HG03196 (cell line): ENCODE measurements around the gene SLC41A3.

ENCODE experiments used
- ATAC-seq: cut with Tn5 transposase; IDR thresholded peaks from one replicate; pipeline ENCODE4 v1.9.1; 2021; ENCODE audit not compliant: unreplicated experiment

SLC41A3 gene

GRCh38 chr3:126083913-126084767 lies at the start of gene SLC41A3:
SLC41A3 (minus strand) TSS chr3:126084124; CDS start chr3:126068219, 15,905 bp downstream.
- ATAC-seq: peak; percentile 89

- ATAC-seq: no peak
These were observed 49.7 kb upstream of the SLC41A3 start for GRCh38 chr3:126133606-126134005.

GRCh38 chr3:126132751-126133511 lies 49.0 kb upstream of the SLC41A3 start:
- no peak for ATAC-seq

DNA sequence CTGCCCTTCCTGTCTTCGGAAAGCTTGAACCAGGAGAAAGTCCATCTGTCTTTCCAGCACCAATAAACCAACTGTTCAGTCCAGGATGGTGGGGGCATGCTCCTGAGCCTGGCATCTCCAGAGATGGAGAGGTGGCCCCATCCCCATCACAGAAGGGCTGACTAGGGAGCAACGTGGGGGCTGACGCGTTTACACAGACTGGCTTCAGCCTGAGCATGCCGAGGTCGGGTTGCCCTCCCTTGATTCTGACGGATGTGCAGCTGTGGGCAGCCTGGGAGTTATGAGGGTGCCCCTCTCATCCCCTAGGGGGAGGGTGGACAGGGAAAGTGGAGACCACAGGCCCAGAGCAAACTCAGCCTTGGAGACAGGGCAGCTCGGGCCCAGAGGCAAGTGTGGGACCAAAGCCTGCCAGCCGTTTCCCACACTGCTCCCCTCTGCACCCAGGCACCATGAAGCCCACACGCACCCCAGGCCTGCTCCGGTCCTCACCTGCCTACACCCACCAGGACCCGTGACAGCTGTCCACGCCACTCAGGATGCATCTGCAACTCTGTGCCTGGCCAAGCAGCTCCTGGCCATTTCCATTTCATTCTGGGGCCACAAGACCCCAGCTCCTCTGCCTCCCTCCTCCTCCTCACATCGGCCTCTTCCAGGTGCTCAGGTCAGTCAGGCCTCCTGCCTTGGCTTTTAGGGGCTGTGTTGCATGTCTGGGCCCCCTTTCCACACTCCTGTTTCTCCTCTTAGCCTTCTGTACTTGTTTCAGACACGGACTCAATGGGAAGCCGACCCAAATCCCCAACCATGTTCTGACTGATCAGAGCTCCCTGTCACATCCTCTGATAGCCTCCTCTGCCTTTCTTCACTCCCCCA lies 48.2 kb upstream of the SLC41A3 start:
- no peak for ATAC-seq

- ATAC-seq: no peak
These were observed 47.2 kb upstream of the SLC41A3 start for GRCh38 chr3:126130981-126131745.

- ATAC-seq: no peak
These were observed 46.3 kb upstream of the SLC41A3 start for GRCh38 chr3:126130081-126130855.

GRCh38 chr3:126129398-126129891 lies 45.5 kb upstream of the SLC41A3 start:
- ATAC-seq: no peak

- ATAC-seq: no peak
These were observed 44.8 kb upstream of the SLC41A3 start for GRCh38 chr3:126128504-126129397.

- no peak for ATAC-seq
These were observed 44.0 kb upstream of the SLC41A3 start for GRCh38 chr3:126127904-126128303.

DNA sequence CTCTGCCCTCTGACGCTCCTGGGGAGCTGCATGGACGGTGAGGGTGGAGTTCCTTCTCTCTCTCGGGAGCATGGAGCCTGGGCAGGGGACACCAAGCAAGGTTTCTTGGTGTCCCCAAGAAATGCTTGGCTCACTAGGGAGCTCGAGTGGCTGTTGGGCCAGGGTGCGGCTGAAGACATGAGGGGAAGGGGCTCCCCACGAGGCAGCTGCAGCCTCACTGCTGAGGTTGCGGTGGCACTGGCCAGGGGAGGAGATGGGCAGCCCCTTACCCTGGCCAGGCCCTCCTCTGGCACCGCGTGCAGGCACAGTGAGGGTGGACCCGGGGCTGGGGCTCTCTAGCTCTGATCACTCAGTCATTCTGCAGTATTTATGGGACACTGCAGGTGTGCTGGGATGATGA lies 43.5 kb upstream of the SLC41A3 start:
- no peak for ATAC-seq

- ATAC-seq: no peak
These were observed 43.0 kb upstream of the SLC41A3 start for GRCh38 chr3:126126811-126127431.

- ATAC-seq: no peak
These were observed 42.4 kb upstream of the SLC41A3 start for GRCh38 chr3:126126286-126126685.

GRCh38 chr3:126125781-126126251 lies 41.9 kb upstream of the SLC41A3 start:
- no peak for ATAC-seq

DNA sequence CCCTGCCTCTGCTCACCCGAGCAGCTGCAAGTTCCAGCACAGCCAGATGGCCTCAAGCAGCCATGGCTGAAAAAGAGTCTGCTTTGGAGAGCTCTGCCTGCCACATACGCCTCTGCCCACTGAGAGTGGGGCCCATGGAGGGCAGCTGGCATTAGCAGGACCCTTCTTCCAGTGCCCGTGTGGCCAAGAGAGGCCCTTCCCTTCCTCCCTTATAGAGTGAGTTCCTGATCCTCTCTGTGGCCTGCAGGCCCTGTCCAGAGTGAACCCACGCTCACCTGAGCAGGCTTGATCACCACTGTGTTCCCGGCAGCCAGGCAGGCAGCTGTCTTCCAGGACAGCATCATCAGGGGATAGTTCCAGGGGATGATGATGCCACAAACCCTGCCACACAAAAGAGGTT lies 41.4 kb upstream of the SLC41A3 start:
- ATAC-seq: no peak

GRCh38 chr3:126124896-126125295 lies 41.0 kb upstream of the SLC41A3 start:
- no peak for ATAC-seq

DNA sequence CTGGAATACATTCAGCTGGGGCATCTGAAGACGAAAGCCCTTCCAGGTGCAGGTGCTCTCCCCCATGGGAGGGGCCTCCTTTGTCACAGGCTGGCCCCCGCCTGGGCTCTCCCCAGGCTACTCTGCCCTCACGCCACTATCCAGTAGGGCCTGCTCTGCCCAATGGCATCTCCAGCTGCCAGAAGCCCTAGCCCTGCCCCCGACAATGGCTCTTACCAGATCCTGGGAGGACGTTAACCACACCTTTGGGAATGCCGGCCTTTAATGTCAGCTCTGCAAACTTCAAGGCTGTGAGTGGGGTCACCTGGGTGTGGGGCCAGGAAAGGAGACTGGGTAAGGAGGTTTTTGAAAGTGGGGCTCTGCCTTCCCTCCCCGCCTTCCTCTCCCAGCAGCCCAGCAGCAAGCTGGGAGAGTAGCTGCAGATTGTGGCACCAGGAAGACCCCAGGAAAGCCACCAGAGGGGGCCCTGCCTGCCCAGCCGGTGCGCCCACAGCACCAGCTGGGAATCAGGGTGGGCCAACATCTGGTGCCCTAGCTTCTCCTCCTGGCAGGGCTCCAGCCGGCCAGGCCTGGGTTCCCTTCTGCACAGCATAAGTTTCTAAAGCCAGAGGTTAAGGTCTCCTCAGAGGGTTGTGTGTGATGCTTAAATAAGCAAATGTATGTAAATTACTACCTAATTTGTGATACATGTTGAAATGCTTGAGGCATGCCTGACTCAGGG lies 40.4 kb upstream of the SLC41A3 start:
- ATAC-seq: no peak

- ATAC-seq: no peak
These were observed 37.7 kb upstream of the SLC41A3 start for GRCh38 chr3:126121632-126122031.
